Ishikawa (cell line): Measurements from ENCODE around the gene TM4SF4.

ENCODE experiments used
- NFIC ChIP-seq: IDR thresholded peaks from 2 replicates; pipeline ENCODE4 v1.6.1; 2012
- TAF1 ChIP-seq: IDR thresholded peaks from 2 replicates; pipeline ENCODE4 v1.6.1; 2012; ENCODE audit warnings: low read depth, mild to moderate bottlenecking
- TCF12 ChIP-seq: IDR thresholded peaks from 2 replicates; pipeline ENCODE4 v1.6.1; 2012; ENCODE audit warnings: low read depth

GRCh38 chr3:149453140-149453805 lies 21.2 kb upstream of the TM4SF4 start:
- no peak for TF ChIP-seq NFIC
- no peak for TF ChIP-seq TAF1
- TF ChIP-seq TCF12, result no peak
